NCI-H2196 (cell line): Measurements from ENCODE around the gene TUBGCP6.

Experiments
- DNase-seq: peaks from one replicate; lab custom pipeline; 2025; ENCODE audit not compliant: unreplicated experiment; lab: John Stamatoyannopoulos, UW

TUBGCP6 gene

DNA sequence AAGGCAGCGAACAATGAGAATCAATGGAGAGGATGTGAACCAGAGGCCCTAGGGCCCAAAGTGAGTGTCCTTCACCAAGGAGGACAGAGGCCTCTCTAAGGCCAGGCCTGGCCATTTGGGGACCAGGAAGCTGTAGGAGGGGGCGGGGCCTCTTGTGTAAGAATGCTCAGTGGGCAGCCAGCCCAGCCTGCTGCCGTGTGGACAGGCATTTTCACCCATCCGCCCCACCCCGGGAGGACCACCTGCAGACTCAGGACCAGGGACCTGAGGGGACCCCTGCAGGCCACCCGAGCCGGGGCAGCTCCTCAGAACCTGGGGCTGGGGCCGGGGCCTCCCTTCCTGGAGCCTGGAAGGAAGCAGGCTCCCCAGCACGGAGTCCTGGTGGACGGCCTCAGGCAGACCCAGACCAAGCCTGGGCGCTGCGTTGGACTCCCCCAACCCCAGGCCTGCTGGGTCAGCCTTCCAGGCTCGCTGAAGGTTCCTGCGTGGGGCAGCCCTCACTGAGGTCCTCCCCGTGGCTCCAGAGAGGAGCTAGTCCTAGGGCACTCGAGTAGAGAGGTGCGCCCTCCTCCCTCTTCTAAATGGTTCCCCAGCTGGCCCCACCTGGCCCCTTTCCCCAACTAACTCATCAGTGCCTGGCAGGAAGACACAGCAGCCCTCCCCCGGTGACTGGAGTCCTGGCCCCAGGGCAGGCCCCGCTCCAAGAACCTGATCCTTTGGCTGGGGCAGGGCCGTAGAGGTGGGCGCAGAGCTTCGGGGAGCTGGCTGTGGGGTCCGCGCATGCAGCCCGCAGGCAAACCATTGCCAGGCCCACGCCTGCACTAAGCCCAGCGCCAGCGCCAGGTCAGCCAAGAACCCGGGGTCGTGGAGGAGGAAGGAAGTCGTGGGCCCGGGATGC, 60.6 kb downstream of the TUBGCP6 start:
- DNase-seq = no peak

DNA sequence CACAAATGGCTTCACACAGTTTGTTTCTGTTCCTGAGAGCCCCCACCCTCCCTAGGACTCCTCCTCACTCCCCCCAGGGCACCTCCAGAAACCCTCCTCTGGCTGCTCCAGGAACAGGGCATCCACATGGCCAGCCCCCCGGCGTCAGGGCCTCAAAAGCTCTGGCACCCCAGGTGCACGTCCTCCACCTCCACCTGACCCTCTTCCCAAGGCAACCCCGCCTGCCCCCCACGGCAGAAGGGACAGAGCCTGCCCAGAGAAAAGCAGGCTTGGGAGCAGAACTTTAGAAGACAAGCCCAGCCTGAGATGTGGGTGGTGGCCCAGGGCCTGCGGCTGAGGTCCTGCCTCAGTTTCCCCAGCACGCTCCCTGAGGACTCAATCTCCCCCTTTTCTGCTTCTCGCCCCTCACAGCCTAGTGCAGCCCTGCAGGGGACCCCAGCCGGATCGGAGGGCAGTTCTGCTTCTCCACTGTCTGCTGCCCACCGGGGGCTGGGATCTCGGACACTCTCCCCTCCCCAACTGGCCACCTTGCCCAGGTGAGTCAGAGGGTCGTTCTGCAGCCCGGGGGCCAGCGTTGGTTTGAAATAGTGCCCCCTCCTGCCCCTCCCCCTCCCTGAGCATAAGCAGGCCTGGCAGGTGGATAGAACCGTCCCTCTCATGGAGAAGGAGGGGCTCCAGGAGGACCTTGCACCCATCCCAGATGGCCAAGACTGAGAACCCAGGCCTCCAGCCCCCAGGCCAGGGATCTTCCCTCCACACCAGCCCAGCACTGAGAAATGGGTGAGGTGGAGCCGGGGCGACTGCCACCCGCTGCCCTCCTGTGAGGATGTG, 61.5 kb downstream of the TUBGCP6 start:
- DNase-seq = no peak

DNA sequence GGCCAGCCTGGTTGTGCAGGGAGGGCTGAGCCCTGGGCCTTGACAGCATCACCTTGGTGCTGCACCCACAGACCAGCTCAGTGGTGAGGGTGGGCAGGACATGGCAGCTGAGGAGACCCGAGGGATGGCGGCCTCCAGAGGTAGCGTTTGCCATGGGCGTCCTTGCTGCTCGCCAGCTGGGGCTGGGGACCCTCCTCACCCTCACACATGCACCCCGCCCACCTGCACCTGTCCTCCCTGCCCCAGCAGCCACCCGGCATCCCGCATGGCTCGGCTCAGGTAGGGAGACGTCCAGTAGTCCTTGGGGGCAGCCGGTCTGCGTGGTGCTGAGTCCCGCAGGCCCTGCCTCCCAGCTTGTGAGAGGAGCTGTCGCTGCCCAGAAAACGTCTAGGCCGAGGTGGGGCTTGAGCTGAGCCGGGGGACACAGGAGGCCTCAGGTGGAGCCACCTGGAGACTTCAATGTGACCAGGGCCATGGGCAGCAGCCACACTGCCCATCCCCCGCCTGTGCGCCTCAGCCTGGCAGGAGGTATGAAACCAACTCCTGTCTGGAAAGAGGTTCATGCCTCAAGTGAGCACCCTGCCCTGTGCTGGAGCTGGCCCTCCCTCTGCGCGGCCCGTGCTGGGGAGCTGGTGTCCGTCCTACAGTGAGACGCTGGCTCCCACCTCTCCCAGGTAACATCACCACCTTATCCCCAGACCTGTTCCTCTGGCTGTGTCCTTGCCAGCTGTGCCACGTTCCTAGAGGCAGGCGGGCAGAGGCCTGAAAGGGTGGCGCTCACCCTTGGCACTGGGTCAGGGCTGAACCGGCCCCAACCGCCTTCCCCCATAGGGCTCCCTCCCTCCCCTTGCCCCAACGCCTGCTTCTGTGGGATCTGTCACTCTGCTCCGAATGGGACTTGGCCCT, 62.4 kb downstream of the TUBGCP6 start:
- peak; percentile 44 for DNase-seq

DNA sequence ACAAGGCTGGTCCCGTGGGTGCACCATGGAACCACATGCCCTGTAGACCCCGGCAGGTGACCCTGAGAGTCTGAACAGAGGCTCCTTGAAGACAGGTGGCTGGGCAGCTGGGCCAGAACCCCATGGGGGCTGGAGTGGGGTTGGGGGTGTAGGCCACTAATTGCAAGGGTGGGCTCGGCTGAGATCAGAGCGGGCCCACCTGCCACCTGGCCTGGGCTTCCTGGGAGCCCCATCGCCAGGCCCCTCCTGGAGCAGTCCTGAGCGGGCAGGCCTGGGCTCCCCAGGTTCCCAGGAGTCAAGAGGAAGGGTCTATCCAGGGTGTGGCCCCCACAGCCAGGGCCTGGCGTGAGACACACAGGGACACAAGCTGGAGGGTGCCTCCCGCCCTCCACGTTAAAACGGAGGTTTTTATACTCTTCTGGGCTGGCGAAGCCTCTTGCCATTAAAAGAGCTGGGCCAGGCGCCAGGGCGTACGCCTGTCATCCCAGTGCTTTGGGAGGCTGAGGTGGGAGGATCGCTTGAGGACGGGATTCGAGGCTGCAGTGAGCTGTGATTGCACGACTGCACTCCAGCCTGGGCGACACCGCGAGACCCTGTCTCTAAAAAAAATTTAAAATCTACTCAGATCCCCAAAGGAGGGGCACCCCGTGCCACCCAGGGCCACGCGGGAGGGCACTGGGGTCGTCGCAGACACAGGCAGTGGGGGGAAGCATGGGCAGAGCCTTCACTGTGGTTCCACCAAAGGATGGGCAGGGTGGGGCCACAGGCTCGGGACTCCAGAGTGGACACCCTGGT, 63.9 kb downstream of the TUBGCP6 start:
- no peak for DNase-seq

DNA sequence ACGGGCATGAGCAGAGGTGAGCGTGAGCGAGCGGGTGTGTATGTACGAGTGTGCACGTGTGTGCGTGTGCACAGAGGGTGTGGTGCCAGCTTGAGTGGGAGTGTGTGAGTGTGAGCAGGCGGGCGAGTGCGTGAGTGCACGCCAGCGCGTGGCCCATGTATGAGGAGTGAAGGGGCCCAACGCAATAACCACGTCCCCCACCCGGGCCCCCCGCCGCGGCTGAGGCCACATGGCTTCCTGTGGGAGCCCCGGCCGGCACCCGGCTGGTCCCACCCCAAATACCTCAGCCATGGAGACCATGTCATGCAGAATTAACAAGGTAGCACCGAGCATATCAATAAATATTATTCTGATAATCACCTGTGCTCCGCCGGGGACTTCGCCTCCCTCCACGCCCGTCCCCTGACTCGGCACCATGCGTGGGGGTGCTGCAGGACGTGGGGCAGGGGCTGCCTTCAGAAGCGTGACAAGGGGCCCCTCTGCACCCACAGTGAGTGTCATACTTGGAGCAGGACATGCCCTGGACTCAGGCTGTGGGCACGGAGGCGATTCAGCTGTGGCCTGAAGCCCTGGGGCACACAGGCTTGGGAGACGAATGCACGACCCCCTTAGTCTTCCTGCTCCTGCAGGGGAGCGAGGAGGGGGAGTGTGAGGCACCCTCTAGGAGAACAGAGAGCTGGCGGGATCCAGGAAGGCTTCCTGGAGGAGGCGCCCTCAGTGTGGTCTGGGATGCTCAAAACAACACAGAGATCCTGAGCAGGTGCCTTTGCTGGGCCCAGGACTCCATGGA, 64.7 kb downstream of the TUBGCP6 start:
- no peak for DNase-seq

GRCh38 chr22:50178871-50179869, 65.7 kb downstream of the TUBGCP6 start:
- DNase-seq = no peak

DNA sequence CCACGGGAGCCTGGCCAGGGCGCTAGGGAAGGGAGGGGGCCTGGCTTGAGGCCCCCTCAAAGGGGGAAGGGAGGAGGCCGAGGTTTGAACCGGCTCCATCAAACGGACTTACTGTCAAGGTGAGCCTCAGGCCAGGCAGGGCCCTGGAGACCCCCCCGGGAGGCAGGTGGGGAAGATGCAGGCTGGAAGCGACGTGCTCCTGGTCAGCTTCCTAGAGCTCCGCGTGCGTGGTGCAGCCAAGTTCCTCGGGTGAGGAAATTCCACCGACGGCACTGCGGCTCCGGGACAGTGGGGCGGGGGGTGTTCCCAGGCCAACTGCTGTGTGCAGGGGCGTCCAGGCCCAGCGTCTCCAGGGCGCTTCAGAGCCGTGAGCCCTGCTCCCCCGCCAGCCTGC, 66.4 kb downstream of the TUBGCP6 start:
- no peak for DNase-seq

- DNase-seq = no peak
Measured at GRCh38 chr22:50177537-50178470, 67.0 kb downstream of the TUBGCP6 start.

- no peak for DNase-seq
Measured at GRCh38 chr22:50176850-50177536, 67.8 kb downstream of the TUBGCP6 start.

- DNase-seq = no peak
Measured at GRCh38 chr22:50175921-50176849, 68.6 kb downstream of the TUBGCP6 start.

DNA sequence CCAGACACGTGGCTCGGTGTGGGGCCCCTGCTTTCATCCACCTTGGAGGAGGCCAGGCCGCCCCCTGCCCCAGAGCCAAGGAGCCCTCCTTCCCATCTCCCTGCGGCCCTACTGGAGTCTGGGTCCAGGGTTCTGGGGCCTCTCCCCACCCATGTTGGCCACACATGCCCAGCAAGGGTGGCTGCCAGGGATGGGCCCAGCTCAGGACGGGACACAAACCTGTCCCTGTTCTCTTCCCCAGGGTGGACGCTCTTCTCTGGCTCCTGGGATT, 69.7 kb downstream of the TUBGCP6 start:
- no peak for DNase-seq

DNA sequence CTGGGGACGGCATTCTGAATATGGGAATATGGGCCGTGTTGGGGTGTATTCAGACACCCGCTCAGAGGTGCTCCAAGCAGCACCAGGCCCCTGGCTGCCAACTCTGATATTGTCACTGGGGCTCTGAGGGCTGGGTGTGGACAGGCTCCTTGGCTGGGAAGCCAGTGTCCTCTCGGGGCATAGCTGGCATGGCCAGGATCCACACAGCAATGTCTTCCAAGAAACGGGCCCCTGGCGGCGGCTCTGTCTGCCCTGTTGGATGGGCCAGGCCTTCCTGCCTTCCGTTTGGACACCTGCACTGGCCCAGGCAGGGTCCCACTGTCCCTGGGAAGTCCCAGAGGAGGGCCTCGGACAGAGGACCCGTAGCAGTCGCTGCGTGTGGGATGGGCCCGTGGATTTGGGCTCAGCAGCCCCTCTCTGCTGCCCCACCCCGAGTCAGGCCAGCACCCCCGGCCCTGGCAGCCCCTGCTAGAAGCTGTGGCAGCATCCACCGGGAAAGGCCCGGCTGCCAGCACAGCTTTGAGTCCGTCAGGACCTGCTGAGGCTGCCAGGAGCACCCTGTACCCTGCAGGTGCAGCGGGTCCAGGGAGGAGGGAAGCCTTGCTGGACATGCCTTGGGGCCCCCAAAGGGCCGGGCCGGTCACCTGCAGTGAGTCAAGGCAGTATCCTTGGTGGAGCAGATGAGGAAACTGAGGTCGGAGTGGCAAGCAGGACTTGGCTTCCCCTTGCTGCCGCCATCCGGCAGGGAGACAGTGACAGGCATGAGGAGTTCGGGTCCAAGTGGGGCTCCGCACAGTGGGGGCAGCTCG, 70.2 kb downstream of the TUBGCP6 start:
- DNase-seq = no peak

GRCh38 chr22:50173983-50174355, 70.9 kb downstream of the TUBGCP6 start:
- DNase-seq = no peak

GRCh38 chr22:50173311-50173982, 71.4 kb downstream of the TUBGCP6 start:
- DNase-seq = no peak
